ELF-1 (cell line): ENCODE data around the gene KCTD21.

Experiments
- DNase-seq: peaks from one replicate; pipeline ENCODE4 v3.0.0-alpha.2; 2016; ENCODE audit warnings: low read depth, low spot score

Gene KCTD21

DNA sequence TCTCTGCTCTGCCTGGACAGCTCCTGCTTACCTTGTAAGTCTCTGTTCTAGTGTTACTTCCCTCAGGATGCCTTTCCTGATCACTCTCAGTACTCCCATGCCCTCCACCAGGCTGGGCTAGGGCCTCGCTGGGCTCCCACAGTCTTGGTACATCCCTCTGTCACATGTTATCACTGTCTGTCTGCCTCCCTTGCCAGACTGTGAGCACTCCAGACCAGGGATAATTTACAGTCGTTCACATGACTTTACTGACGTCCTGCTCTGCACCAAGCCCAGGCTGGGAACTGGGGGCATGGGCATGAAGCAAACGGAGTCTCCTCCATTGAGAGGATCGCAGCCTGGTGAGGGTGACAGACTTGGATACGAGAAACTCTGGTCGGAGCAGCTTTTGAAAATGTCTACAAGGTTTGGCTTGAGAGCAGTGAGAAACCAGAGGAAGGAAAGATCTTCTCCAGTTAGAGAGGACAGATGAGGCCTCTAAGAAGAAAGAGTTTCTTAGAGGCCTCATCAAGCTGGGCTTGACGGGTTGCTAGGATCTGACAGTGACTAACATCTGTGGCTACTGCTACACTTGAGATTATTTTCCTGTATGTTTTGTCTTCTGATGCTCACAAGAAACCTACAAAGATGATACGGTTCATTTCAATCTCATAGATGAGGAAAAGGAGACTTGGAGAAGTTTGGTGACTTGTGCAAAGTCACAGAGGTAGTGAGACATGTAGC, 12.8 kb upstream of the KCTD21 start:
- DNase-seq: no peak

GRCh38 chr11:78200553-78200952, 12.1 kb upstream of the KCTD21 start:
- DNase-seq: no peak

- DNase-seq: no peak
Measured at GRCh38 chr11:78200061-78200460, 11.6 kb upstream of the KCTD21 start.

GRCh38 chr11:78199653-78200015, 11.2 kb upstream of the KCTD21 start:
- no peak for DNase-seq

- DNase-seq: no peak
Measured at GRCh38 chr11:78199015-78199652, 10.7 kb upstream of the KCTD21 start.

GRCh38 chr11:78197816-78198215, 9.4 kb upstream of the KCTD21 start:
- no peak for DNase-seq

DNA sequence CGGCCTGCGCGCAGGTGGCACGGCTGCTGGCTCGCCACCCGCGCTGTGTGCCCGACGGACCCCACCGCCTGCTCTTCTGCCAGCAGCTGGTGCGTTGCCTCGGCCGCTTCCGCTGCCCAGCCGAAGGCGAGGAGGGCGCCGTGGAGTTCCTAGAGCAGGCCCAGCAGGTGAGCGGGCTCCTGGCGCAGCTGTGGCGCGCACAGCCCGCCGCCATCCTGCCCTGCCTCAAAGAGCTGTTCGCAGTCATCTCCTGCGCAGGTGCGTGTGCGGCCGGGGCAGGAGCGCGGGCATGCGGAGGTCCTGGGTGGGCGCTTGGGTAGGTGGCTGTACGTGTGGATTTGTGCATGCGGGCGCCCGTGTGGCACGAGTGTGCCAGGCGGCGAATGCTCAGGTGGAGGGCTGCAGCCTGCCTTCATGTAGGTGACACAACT, 8.2 kb upstream of the KCTD21 start:
- DNase-seq: no peak

DNA sequence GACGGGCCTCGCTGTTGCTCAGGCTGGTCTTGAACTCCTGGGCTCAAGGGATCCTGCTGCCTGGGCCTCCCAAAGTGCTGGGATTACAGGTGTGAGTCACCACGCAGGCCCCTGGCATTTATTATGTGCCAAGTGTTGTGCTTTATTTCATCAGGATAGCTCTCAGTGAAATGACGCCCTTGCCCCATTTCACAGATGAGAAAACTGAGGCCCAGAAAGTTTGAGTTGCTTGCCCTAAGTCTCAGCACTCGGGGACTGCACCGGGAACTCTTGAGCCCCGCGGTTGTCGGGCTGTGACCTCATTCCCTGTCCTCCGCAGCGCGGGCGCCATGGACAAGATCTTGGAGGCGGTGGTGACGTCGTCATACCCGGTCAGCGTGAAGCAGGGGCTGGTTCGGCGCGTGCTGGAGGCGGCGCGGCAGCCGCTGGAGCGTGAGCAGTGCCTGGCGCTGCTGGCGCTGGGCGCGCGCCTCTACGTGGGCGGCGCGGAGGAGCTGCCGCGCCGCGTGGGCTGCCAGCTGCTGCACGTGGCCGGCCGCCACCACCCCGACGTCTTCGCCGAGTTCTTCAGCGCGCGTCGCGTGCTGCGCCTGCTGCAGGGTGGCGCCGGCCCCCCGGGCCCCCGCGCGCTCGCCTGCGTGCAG, 7.6 kb upstream of the KCTD21 start:
- DNase-seq: peak; percentile 31

- DNase-seq: no peak
Measured at GRCh38 chr11:78194490-78194889, 6.1 kb upstream of the KCTD21 start.

DNA sequence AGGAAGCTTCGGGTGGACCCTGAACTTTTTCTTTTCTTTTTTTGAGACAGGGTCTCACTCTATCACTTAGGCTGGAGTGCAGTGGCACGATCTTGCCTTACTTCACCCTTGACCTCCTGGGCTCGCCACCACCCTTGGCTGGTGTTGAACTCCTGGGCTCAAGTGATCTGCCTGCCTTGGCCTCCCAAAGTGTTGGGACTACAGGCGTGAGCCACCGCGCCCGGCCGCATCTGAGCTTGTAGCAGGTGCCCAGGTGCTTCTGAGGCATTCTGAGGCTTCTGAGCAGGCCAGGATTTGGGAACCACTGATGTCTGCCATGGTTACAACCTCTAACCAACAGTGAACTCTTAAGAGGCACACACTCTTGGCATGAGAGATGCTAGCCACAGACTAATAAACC, 5.4 kb upstream of the KCTD21 start:
- DNase-seq: no peak

DNA sequence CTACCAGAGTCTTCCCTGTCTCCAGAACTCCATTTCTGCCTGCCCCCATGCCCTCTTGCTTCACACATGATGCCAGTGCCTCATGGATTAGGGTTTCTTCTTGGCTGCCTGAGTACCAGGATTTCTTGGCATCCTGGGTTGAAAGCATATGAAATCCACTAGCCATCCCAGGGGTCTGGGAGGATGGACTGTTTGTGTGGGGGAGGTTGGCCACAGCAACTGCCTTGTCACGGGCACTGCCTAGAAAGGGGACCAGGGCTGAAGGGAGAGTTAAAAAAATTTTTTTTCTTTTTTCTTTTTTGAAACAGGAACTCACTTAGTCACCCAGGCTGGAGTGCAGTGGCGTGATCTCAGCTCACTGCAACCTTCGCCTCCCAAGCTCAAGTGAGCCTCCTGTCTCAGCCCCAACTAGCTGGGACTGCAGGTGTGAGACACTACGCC, 4.5 kb upstream of the KCTD21 start:
- DNase-seq: no peak

DNA sequence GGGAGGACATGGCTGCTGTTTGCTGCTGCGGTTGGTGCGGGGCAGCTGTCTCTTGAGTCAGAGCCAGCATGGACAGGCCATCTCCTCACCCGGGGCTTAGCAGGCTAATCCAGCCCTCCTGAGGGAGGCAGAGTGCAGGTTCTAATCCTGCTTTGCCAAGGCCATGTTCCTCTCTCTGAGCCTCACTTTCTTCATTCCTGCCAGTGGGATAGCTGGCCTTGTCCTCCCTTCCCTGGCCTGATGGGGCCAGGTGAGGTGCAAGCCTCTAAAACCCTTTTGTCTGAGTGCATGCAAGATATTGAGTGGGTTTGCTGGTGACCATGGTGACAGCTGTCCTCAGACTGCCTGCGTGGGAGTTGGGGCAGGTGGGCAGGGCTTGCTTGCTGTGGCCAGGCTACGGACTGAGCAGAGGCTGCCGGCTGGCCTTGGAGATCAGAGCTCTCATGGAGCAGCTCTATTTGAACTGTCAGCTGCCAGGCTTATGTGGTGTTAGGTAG, 3.8 kb upstream of the KCTD21 start:
- DNase-seq: no peak

- no peak for DNase-seq
Measured at GRCh38 chr11:78190871-78191538, 2.6 kb upstream of the KCTD21 start.

DNA sequence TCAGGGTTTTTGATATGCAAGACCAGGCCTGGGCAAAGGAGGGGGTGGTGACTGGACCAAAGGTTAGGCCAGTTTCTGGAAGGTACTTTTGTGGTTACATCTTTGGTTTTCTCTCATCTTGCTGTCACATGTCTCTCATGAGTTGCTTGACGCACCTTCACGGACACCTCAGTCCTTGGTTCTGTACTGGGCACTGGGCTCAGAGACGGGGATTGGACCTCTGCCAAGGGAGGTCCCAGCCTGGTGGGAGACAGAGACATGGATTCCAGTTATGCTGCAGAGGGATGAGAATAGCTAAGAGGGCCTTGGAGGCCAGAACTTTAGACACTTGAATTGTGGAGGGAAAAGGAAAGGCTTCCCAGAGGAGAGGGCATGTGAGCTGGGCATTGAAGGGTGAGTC, 1.9 kb upstream of the KCTD21 start:
- DNase-seq: no peak

GRCh38 chr11:78189851-78190250, 1.4 kb upstream of the KCTD21 start:
- DNase-seq: no peak

GRCh38 chr11:78189174-78189724, 823 bp upstream of the KCTD21 start:
- no peak for DNase-seq

DNA sequence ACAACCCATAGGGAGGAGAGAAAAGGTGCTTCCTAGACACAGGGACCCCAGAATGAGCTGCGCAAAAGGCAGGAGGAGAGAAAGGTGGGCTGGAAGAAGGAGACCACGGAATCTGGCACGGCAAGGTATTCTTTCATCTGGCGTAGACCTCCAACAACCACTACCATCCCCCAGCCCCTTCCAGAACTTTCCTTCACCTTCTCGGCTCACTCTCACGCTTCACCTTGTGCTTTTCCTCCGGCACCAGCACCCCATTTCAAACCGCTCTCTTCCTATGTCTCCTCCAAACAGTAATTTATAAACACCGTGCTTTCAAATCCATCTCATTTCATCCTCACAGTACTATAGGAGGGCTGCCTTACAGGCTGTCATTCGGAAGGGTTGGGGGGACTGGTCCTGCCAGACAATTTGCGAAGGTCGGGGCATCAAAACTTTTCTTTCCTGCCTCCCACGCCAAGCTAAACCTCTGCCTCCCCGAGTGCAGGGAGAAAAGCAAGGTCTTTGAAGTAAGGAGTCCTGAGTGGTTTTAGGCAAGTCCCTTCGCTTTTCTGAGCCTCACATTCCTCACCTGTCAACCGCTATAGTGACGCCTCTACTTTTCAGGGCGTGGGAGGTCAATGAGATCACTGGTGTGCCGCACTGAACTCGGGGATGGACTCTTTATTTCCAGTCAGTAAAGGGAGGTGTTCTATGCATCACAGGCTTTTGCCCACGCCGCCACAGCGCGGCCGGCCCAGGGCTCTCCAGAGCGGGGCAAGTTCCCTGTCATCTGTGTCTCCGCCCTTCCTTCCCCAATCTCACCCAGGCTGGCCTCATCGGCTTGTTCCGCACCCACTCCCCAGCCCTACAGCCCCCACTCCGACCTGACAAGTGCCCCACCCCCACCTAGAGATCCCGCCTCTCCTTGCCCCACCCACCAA, 800 bp downstream of the KCTD21 start:
- DNase-seq: no peak

DNA sequence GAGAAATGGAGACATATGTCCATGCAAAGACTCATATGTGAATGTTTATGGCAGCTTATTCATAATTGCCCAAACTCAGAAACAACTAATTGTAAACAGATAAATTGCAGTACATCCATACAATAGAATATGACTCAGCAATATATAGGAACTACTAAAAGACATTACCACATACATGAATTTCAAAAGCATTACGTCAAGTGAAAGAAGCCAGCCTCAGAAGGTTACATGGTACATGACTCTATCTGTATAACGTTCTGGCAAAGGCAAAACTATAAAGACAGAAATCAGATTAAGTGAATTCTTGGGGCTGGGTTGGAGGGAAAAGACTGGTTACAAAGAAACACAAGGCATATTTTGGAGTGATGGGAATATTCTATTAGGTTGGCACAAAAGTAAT, 7.2 kb downstream of the KCTD21 start:
- no peak for DNase-seq

GRCh38 chr11:78180751-78181150, 7.7 kb downstream of the KCTD21 start:
- no peak for DNase-seq

GRCh38 chr11:78179459-78180071, 8.9 kb downstream of the KCTD21 start:
- no peak for DNase-seq
